Erythroblast (primary cell): ENCODE results near the gene LRRC3B.

Experiments
- GATA1 ChIP-seq: IDR thresholded peaks from 2 replicates; pipeline ENCODE4 v1.6.1; 2011; ENCODE audit warnings: low read depth, mild to moderate bottlenecking, control low read depth, low read length, moderate library complexity
- POLR2A ChIP-seq: IDR thresholded peaks from 2 replicates; pipeline ENCODE4 v1.6.1; 2011; ENCODE audit warnings: mild to moderate bottlenecking, low read length

DNA sequence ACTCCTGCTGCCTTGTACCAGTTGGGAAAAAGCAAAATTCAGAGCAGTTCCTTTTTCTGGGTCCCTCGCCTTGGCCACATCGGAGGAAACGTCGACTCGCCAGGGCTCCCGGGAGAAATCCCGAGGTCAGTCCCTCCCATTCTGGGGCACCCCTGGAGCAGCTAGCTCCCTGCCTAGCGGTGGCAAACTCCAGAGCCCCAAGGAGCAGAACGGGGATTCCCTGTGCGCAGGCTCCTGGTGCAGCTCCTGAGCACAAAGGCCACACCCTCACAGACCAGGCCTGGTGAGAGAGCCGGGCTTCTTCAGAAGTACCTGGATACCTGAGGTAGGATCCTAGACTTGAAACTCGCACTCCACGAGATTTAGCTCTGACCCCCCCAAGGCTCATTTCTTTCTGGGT is 2.6 kb downstream of the LRRC3B start:
- TF ChIP-seq POLR2A (no peak), GATA1 (no peak)
